ENCODE data around the gene SNAI3.

Gene SNAI3

DNA sequence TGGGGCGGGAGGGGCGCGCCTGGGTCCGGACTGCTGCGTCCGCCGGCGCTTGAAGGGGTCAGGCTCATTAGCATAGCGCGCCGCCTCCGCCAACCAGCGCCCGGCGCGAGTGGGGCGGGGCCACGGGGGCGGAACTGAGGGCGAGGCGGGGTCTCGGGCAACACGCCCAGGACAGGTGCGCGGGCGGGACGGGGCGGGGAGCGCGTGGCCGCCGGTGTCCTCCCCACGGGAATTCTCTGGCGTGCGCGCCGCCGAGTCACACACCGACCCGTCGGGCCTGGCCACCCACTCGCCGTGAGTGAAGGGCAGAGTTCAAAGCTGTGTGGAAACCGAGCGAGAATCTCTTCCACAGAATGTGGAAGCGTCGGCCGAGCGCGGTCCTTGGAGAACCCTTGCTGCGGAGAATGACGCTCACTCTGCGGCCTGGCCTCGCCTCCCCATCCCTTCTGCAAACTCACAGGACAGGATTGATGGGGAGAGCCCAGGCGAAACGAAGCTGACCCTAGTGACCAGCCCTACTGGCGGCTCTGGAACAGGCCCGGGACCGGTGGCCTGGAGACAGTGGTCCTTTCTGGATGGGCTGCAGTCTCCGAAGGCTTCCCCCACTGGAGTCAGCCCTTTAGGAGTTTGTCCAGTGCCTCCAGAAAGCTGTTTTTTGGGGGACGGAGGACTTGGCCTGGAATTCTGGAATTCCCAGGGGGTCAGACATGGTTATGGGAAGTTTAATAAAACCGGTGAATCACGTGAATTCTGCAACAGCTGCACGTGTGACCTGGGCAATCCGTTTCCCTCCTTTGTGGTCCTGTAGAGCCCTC is at the start of gene SNAI3:
Gene SNAI3 (minus strand): TSS at position 69 of the 815 bp plus-strand sequence. CDS start 101 bp downstream, outside the sequence.
- DNase-seq = no peak

- DNase-seq = no peak
These were observed 49.8 kb upstream of the SNAI3 start for GRCh38 chr16:88736088-88736487.

- DNase-seq = no peak
These were observed 49.3 kb upstream of the SNAI3 start for GRCh38 chr16:88735616-88736015.

GRCh38 chr16:88735121-88735520 is 48.8 kb upstream of the SNAI3 start:
- no peak for DNase-seq

DNA sequence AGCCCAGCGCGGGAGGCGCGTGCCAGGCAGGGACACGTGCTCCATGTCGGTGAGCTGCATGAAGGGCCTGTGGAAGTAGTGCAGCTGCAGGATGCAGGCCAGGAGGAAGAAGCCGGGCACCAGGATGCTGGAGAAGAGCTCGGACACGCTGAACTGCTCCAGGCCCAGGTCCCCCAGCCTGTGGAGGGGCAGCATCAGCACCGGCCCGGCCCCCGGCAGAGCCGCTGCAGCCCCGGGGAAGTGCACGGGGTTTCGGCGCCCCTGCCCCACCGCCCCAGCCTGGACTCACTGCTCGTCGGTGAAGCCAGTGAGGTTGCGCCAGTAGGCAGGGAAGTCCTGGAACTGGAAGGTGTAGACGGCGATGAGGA is 48.0 kb upstream of the SNAI3 start:
- no peak for DNase-seq

DNA sequence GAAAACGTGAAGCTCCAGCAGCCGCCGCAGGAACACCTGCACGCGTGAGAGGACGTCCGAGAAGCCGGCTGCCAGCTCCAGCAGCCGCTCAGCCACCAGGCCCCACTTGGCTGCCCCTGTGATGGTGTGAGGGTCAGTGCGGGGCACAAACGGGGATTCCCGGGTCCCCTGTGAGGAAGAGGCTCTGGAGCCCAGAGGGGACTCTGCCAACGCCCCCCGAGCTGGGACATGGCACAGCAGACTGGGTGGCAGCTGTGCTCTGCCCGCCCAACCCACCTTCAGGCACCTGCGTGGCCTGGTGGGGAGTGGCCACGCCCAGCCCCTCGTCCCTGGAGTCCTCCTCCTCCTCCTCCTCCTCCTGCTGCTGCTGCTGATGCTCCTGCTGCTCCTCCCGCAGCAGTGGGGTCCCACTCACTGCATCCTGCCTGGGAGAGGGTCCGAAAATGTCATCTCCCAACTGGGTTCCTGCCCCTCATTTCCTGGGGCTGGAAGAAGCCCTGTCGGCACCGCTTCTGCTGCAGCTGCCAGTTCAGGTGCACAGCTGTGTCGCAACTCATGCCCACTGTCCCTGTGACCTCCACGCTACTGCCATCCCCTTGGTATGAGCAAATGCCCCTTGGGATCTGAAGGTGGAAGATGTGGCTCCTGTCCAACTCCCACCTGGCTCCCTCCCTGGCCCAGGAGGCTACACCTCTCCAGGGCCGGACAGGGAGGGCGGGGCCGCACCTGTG is 47.5 kb upstream of the SNAI3 start:
- DNase-seq = no peak

GRCh38 chr16:88732961-88733294 is 46.6 kb upstream of the SNAI3 start:
- no peak for DNase-seq

DNA sequence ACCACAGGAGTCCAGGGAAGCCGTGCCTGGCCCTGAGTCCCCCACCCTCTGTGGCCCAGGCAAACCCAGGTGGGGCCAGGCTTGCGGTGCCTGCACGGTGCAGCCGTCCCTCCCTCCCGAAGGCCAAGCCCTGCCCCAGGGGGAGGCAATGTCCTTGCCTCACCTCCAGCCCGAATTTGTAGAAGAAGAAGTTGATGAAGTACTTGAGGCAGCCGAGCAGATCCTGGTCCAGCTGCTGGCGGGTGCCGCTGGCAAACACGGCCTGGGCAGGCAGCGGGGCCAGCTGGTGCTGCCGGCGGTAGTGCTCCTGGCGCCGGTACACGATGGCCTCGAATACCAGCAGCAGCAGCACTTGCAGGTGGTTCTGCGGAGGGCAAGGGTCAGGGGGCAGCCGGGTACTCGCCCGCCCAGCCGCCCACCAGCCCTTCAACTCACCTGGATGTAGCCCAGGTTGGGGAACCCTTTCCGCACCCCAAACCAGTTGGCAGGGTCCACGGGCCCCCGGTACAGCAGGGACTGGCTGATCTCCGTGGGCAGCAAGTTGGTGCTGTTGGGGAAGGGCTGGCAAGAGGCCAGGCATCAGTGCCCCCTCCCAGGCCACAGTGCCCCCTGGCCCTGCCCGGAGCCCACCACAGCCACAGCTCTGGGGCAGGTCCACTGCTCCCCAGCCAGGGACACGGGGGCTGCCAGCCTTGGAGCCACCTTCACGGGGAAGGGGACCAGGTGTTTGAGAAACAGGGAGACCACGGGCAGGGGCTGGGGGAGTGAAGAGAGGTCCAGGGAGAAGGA is 46.1 kb upstream of the SNAI3 start:
- DNase-seq = no peak

GRCh38 chr16:88731699-88732098 is 45.4 kb upstream of the SNAI3 start:
- DNase-seq = no peak

DNA sequence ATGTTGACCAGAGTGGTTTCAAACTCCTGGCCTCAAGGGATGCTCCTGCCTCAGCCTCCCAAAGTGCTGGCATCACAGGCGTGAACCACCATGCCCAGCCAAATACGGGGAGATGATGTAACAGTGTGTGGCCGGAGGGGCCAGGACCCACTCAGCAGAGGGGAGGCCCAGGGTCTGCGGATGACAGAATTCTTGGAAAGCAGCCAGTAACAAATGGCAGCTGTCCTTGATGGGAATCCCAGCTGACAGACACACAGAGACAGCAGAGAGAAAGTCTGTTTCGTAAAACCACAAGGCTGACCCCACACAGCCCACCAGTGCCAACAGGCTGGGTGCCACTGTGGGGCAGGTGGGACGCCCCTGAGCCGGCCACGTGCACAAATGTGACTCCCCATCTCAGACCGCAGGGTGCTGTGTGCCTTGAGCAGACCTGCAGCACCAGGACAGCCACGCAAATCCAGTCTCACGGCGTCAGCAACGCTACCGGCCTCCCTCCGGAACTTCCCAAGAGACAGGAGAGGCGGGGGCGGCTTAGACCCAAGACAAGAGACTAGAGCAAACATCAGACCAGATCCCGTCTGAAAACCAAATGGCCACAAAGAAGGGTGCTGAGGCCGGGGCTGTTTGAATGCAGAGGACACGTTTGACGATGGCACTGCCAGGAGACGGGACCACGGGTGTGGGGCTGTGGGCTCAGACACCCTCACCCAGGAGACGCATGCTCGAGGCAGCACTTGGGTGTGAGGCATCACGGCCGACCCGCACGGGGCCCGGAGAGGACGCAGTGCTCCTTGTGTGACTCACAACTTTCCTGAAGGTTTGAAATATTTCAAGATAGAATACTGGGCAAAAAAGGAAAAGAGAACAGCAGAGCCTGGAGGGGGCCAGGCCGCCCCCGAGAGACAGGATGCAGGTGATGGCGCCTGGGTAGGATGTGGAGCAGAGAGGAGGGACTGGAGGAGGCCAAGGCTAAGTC is 44.6 kb upstream of the SNAI3 start:
- DNase-seq = no peak

DNA sequence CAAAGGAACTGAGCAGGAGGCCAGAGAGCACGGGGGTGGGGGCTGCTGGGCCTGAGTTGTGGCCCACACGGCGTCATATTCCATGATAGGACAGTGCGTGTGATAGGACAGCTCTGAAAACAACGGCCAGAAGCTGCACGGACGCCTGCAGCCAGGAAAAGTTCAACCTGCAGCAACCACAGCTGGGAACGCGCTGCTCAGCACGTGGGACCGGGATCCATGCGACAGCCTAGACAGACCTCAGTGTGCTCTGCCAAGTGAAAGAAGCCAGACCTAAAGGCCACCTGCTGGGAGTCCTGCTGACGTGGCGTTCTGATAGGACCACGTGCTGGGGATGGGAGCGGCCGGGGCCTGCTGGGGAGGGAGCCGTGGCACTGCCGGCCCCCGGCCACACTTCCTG is 41.6 kb upstream of the SNAI3 start:
- no peak for DNase-seq

- no peak for DNase-seq
These were observed 40.7 kb upstream of the SNAI3 start for GRCh38 chr16:88726981-88727380.

- DNase-seq = no peak
These were observed 40.1 kb upstream of the SNAI3 start for GRCh38 chr16:88726408-88726749.

DNA sequence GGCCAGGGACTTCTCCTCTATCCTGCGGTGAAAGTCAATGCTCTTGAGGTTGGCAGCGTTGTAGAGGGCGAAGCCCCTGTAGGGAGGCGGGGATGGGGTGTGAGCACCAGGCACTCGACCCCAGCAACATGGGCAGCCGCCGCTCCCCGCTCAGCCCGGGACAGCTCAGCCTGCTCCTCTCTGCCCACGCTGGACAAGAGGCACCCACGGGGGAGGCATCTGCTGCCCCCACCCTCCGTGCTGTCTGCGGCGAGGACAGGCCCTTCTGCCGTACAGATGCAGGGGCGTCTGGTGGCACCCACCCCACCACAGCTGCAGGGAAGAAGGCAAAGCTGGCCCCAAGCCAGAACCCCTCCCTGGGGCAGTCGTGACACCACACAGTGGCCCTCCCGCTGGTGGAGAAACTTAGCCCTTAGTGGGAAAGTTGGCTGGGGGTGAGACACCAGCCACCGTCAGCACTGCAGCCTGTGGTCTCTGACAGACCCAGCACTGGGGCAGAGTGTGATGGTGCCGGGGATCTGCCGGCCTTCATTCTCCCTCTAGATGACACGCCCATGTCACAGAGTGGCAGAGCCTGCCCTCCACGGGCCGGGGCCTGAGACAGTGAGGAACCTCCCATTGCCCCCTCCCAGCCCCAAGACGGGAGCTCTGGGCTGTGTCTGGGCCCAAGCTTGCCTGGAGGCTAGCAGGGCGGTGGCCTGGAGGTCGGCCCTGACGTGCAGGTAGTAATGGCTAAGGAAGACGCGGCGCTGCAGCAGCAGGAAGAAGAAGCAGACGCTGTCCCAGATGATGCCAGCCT is 39.5 kb upstream of the SNAI3 start:
- no peak for DNase-seq

GRCh38 chr16:88724855-88725555 is 38.7 kb upstream of the SNAI3 start:
- no peak for DNase-seq

GRCh38 chr16:88723911-88724310 is 37.6 kb upstream of the SNAI3 start:
- DNase-seq = no peak

GRCh38 chr16:88723507-88723887 is 37.2 kb upstream of the SNAI3 start:
- no peak for DNase-seq

DNA sequence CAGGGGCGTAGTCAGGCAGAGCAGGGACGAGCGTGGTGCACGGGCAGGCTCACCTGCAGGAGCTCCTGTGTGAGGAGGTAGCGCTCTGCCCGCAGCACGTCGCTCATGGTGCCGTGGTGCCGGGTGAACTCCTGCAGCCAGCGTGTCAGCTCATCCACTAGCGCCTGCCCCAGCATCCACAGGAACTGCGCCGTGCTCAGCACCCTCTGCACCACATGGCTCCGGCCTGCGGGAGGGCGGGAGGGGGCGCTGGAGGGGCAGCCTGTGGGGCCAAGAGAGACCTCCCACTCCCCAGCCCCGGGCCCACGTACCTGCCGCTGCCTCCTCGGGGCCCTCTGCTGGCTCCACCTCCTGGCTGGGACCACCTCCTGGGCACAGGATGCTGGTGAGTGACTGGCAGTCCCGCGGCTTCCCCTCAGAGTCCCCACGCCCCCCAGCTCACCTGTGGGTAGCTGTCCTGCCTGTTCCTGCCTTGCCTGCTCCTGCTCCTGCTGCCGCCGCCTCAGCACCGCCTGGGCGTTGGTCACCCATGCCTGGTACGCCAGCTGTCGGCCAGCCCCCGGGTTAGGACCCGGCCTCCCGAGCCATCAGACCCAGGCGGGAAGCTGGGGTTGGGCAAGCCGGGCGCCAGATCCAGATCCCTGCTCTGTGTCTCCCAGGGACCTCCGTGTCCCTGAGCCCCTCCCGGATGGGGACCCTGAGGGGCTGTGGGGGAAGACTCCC is 36.6 kb upstream of the SNAI3 start:
- DNase-seq = no peak

- no peak for DNase-seq
These were observed 35.8 kb upstream of the SNAI3 start for GRCh38 chr16:88721815-88722755.
